GM12872 (cell line): ENCODE data around the gene PDE11A.

ENCODE experiments used
- TF ChIP-seq, protein P1 (sequence below): IDR thresholded peaks from 3 replicates; pipeline ENCODE4 v1.5.1; 2011; ENCODE audit warnings: low read depth, mild to moderate bottlenecking, low read length, moderate library complexity; ENCODE audit not compliant: insufficient read depth

The PDE11A gene

DNA sequence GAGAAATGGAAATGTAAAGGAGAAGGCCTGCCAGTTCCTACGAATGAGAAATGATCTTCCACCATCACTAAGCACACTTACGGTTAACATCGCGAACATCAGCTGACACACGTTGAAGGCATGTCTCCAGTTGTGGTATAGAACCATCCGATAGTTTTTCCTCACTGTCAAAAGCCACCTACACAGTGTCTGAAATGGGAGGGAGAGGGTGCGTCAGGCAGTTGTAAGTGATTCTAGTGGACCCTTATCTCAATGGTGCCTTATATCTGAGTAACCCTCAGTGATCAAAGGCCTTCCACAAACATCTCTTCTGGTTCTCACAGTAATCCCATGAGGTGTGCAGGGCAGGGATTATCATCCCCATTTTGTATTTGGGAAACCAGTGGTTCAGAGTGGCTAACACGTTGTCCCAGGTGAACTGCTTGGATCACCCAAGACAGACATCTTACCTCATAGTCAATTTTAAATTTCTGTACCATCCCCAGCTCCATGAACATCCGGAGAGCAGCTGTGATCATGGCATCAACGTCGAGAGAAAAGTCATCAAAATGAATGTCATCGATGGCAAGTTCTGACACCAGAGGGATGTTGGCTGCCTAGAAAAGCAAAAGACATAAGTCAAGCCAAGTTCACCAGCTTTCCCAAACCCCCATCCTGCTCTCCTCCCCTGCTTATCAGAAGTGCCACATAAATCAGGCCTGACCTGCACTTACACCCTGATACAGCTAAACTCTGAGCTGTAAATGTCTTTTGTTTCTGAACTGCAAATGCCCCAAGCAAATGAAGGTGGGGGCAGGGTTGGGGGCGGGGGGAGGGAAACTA, 344.8 kb downstream of the PDE11A start:
- TF ChIP-seq, protein P1, sequence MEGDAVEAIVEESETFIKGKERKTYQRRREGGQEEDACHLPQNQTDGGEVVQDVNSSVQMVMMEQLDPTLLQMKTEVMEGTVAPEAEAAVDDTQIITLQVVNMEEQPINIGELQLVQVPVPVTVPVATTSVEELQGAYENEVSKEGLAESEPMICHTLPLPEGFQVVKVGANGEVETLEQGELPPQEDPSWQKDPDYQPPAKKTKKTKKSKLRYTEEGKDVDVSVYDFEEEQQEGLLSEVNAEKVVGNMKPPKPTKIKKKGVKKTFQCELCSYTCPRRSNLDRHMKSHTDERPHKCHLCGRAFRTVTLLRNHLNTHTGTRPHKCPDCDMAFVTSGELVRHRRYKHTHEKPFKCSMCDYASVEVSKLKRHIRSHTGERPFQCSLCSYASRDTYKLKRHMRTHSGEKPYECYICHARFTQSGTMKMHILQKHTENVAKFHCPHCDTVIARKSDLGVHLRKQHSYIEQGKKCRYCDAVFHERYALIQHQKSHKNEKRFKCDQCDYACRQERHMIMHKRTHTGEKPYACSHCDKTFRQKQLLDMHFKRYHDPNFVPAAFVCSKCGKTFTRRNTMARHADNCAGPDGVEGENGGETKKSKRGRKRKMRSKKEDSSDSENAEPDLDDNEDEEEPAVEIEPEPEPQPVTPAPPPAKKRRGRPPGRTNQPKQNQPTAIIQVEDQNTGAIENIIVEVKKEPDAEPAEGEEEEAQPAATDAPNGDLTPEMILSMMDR, result no peak

DNA sequence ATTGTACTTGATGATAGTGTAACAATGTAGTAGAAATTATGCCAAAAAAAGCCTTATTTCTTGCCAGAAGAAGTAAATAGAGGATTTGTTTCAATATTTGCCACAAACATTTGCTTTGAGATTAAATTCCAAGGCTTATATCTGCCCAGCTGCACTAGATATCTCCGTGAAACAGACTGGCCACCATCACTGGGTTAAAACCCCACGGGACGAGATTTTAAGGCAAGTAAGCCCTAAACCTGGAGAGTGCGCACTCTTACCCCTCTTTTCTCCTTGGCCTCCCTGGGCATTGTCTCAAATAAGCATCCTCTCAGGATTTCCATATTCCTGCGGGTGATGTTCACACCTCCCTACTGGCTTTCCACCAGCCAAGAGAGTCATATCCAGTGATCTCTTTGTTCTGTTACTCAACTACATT, 345.6 kb downstream of the PDE11A start:
- TF ChIP-seq, protein P1, result no peak

DNA sequence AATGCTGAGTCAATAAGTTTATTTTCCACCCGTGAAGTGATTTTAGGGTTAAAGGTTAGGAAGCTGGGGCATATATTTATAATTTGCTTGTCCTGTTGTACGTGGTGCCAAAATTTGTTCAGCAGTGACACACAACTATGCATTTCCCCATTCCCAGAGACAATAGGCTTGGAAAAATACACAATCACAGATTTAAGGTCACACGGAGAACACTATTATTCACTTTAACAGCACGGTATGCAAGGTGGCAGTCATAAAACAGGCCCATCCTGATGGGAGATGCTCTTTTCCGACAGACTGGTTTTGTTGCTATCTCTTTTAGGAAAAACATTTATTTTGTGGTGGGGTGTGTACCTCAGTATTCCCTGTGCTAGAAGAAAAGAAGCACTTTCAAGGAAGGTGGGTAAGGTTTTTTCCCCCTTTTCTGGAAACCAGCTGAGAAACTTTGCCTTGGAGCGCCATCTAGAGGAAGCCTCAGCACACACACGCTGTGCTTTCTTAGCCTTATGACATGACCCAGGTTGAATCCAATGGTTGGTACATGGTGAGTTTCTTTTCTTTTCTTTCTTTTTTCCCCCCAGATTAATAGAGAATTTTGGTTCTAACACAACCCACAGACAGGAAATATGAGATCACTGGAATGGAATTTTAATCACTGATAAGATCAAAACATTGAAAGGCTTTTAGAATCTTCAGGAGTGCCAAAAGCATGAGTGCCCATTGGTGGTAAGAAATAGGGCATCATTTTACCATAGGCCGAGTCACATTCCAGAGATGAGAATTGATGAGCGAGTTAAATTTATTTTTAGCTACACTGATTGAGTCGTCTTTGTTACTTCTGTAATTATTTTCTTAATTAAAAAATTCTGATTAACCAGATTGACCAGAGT, 347.9 kb downstream of the PDE11A start:
- TF ChIP-seq, protein P1, result peak; percentile 93

DNA sequence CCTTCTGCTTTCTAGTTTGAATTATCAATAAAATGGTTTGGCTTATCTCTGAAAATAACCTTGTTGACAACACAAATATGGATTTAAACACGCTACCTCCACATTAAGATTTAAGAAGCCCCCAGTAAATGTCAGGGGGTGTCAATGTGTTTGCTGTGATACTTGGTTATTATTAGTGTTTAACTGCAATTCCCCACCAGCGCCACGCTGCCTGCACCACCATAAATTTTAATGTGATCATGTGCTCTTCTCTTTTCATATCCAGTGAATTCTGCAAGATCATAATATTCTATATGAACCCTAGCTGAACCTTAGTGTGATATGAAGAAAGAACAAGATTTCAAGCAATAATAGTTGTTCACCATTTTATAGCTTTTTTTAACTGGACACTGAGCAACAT, 349.3 kb downstream of the PDE11A start:
- TF ChIP-seq, protein P1, result no peak

DNA sequence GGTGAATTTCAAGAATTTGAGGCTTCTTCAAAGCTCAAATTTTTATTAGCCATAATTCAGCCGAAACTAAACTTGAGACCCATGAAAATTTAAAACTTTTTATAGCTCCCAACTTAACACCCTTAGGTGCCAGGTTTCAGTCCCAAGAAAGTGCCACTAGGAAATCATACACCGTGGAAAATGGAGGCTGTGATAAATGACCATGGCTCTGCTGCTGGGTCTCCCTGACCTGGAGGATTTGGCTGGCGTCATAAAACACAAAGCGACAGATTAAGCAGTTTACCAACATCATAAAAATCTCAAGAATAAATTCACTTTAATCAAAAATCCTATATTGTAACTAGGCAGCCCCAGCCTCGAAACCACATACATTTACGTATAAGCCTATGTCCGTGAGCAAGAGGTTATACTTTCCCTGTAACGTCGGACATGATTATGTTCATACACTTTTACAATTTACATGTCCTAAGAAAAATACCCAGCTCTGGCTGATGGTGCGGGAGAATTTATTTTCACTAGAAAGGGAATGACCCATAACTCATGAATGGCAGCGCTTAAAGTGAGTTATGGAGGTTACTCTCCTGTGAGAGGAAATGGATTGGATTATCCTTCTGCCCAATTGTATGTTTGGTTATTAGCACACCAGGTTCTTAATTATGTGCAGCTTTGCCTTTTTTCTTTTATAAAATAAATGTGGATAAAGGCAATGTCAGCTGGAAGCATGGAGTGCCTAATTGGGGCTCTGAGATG, 350.6 kb downstream of the PDE11A start:
- TF ChIP-seq, protein P1, result no peak

DNA sequence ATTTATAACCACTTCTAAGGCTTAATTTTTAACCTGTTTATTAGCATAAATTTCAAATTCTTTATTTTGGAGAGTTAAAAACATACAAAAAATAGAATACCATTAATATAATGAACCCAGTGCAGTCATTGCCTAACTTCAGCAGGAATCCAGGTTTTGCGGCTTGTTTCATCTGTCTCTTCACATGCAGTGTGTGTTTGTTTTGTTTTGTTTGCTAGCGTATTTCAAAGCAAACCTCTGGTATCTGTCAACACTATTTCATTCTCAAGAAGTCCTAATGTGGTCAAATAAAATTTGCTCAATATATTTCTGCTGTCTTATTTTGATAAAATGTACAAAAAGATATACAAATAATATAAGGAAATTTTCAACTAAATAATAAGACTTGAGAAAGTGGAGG, 351.5 kb downstream of the PDE11A start:
- TF ChIP-seq, protein P1, result no peak
